Activated CD4-positive, alpha-beta T cell treated with anti-CD3 and anti-CD28 coated beads, Interleukin-2, amount 50 U/mL, for 4 hours (primary cell): ENCODE data around the gene GALNT16.
"Not testable (repeated sequence)": the region's sequence is repeated elsewhere in the genome, so short reads cannot be mapped to it uniquely, and the experiment has no call there.

Experiments used
- DNase-seq, 2 experiments: peaks; one replicate each; pipeline ENCODE4 v3.0.0-alpha.2; 2020

Gene GALNT16

DNA sequence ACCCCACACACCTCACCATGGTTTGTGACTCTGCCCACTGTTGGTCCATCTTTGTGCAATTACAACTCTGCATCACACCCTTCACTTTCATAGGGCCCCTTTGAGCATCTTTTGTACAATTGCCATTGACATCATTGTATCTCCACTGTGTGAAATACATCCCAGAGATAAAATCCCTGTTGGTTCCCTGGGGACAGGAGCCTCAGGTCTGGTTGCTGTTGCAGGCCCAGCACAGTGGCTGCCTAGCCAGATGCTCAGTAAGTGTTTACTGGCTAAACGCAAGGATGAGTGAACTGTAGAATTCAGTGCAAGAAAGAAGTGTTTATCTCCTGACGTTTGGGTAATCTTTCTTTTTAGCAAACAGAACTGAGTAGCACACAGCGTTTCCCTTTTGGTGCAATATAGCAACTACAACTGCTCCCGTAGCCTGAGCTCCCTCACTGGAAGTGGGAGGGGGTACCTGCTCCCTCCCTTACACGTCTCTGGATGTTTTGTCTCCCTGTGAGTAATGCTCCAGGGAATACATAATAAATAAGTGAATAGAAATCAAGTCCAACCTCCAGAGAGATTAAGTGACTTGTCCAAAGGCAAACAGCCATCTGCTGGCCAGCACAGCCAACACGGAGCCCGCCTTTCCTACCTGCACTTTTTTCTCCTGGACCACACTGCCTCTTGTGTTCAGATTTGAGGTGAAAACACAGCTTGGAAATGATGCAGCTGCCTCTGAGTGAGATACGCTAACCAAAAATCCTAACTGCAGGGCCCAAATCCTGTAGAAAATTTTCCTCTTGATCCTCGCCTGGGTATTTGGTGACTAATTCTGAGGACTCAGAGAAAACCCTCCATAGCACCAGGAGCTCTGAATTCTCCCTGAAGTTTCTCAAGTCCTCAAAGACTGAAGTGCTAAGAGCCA, 27.4 kb downstream of the GALNT16 start:
- DNase-seq, result no peak

DNA sequence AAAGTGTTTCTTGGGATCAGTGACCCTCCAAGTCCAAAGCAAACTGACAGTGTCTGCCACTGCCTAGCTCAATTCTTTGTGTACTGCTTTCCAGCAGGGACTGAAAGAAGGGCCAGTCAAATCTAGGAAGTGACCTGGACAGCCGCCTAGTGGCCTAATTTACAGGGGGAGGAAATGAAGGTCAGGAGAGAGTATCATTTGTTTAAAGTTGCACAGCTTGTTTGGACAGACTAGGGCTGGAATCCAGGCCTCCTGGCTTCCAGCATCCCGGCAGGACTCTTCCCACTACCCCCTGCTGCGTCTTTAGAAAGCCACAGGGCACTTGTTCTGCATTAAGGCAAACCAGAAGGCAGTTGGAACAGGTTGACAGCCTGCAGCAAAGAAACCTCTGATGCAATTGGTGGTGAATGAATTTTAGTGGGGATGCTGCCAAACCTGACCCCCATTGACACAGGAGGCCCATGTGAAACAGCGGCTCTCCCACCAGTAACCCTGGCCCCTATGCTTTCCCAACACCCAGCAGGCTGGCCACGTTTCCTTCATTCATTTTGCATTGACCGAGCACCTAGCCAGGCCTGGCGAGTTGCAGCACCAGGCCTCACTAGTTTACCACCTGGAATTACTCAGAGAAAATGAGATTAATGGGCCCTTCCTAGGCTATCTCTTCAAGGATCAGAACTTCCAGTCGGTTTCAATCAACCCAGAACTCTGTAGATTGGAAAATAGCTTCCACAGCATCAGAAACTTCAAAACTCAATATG, 28.2 kb downstream of the GALNT16 start:
- DNase-seq, result no peak

DNA sequence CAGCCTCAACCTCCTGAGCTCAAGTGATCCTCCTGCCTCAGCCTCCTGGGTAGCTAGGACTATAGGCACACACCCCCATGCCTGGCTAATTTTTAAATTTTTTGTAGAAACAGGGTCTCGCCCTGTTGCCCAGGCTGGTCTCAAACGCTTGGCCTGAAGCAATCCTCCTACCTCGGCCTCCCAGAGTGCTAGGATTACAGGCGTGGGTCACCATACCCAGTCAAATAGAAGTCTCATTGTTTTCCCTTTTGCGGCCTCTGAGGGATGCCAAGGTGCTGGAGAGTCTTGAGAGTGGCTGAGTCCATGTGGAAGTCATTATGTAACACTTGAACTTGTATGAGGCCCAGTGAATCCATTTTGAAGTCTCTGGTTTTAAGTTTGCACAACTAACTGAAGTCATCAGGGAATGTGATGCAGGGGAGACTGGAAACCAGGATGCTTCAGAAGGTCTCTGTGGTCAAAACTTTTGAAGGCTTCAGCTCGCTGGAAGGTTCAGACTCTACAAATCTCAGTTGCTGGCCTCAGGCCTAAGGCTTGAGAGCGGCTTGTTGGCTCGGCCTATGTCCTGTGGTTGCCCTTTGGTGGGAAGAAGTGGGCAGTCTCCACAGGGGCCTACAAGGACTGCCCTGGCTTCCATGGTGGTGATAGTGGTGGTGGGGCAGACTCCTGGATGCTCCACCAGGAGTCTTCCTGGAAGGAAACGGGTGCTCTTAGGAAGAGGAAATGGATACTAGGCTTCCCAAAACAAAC, 29.2 kb downstream of the GALNT16 start:
- DNase-seq, result no peak

DNA sequence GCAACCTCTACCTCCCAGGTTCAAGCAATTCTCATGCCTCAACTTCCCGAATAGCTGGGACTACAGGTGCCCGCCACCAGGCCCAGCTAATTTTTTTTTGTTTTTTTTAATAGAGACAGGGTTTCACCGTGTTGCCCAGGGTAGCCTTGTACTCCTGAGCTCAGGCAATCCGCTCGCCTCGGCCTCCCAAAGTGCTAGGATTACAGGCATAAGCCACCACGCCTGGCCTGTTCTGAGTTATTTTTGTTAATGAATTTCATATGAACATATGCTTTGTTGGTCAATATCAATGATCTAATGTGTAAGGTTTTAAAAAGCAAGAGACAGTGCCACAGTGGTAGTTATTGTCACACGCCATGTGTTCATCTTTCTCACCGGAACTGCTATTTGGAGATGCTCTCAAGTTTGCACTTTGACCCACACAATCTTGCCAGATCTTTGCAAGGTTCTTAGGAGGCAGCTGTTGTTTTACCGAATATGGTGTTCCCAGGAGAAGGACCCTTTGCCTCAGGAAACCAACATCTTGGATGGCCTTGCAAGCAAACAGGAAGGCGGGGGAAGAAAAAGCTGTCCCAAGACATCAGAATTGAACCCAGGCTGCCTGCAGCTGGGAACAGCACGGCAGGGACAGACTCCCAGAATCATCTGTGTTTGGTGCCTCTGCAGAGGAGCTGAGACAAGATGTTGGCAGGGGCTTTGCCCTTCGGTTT, 30.0 kb downstream of the GALNT16 start:
- no peak for DNase-seq

DNA sequence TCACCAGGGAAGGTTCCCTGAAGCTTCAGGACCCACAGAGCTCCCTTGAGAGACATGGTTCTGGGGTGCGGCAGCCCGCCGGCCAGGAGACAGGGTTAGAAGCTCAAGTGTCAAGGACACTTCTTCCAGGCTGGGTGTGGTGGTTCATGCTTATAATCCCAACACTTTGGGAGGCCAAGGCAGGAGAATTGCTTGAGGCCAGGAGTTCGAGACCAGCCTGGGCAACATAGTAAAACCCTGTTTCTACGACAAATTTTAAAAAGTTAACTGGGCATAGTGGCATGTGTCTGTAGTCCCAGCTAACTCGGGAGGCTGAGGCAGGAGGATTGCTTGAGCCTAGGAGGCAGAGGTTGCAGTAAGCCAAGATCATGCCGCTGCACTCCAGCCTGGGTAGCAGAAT, 30.9 kb downstream of the GALNT16 start:
- DNase-seq, result not testable (repeated sequence)

DNA sequence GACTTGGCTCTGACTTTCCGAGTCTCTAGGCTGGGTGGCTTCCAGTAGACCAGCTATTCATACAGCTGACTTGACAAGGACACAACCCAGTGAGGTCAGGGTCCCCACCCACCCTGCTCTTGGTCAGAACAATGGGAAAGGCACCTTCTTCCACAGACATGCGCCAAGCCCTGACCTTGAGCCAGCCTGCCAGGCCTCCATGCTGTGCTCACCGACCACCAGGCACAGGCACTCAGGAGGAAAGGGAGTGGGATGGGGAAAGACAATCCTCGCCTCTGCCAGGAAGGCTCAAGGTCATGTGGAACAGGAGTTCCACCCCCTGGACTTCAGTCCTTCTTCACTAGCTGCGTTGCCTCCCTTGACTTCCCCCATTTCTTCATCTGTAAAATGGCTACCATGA, 31.4 kb downstream of the GALNT16 start:
- DNase-seq, result no peak

DNA sequence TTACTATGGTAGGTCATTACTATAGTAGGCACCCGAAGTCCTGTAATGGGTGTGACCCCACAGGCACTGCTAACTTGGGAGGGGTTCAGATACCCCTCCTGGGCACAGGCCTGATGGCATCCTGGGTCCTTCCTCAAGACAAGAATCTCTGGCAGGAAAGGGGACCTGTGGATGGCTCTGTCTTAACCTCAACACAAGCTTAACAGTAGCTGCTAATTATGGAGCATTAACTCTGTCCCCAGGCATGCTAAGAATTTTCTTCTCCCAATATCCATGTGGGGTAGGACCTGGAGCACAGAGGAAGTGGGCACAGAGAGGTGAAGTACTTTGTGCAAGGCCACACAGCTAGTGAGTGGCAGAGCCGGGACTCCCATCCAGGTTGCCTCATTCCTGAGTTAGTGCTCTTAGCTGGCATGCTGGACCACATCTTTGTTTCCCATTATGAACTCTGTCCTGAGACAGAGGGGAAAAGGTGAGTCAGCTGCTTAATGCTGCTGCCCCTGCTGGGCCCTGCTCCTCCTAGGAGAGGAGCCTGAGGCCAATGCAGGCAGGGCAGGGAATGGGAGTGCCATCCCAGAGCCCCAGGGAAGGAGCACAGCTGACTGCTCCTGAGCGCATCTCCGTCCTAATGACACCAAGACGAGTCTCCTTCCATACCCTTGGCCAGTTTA, 32.1 kb downstream of the GALNT16 start:
- DNase-seq, result no peak

DNA sequence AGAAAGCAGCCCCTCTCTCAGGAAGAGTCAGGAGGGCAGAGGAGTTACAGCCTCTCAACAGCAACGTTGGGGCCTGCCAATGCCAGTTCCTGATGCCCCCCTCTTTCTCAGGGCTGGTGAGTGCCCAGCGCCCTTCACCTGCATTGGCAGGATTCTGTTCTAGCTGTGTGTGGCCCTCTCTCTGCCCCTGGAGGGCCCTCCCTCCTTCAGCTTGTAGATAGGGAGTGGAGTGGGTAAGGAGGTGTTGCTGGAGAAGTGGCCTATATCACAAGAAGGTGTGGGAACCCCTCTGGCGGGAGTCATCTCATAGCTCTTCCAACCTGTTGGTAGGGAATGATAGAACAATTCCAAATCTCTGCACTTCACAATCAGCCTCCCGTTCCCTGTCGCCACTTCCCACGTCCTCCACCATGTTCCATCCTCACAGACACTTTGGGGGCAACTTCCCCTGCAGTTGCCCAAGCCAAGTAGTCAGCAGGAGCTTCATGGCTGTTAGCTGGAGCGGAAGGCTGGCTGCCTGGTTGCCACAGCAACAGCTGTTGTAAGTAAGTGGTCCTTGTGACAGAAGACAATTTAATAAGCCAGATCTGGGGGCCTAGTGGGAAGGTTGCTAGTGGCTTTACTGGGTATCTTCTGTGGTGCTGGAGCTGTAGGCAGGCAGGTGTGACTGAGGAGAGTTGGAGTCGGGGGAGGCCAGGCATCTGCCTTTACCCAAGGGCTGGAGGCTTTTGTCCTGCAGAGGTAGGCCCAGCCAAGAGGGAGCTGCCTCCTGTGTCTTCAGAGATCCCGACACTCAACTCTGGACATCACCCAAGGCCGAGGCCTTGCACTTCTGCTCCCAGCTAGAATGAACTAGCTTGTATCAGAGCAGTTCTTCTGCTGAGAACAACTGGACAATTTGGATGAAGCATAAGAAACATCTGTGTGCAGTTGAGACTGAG, 38.4 kb downstream of the GALNT16 start:
- no peak for DNase-seq

DNA sequence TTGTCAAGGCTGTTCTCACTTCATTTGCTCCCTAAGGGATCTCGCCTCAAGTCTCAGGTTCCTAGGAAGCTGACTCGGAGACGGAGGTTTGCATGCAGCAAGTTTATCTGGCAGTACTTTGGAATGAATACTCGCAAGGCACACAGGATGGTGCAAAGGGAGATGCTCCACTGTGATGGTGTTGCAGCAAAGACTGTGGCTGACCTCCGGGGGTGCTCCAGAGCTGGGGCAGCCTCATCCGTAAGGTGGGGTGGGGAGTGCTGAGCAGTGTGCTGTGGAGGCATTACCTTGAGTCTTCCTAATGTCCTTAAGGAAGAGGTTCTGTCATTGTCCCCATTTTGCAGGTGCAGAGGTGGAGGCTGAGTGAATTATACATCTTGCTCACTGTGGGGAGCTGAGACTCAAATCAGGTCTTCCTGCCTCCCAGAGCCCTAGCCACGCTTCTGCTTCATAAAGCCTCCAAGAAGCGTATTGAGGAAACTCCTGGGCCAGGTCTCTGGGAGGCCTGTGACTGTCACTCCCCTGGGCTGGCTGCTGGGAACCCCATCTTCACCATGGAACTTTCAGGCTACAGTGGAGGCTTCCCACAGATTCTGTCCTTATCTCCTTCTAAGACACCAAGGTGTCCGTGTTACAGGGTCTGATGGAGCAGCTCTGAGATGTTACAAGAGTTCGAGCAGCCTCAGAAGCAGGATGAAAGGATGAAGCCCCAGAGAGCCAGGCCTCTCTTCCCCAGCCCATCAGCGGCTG, 39.5 kb downstream of the GALNT16 start:
- no peak for DNase-seq

DNA sequence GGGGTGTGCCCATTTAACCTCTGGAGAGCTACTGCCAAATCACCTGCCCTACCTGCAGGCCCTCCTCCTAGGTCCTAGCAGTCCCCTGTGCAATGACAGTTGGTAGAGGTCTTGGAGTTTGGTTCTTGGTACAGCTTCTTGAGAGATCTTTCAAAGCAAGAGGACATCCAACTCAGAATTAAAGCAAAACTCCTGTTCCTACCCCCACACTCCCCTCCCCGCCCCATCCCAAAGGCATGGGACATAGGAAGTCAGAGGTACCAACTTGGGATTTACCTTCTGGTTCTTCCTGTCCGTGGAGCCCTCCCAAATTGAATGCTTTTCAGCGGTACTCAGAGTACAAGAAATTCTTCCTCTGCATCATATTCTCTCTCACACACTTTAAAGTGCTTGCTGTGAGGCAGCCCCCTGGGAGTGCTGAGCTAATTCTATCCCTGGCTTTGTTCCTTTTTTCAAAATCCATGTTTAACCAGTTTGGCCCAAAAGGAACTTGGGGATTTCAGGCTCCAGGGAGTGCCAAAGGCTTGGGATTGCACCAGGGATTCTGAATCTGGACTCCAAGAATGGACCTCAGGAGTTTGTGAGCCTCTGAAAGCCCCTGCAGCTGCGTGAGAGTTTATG, 40.8 kb downstream of the GALNT16 start:
- no peak for DNase-seq

DNA sequence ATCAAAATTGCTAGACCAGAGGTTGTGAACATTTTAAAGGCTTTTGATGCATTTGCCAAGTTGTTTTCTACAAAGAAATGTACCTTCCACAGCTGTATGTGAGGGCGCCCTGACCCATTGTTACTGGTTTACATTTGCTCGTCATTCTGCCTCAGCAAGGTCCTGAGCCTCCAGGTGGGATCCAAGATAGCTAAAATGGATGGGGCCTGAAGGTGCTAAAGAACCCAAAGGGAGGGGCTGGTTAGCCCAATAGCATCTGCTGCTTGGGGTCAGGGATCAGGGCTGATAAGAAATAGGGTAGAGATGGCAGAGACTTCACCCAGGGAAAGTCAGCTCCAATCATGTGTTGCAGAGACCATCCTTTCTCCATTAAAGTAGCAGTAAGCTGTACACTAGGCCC, 43.1 kb downstream of the GALNT16 start:
- DNase-seq, result no peak

DNA sequence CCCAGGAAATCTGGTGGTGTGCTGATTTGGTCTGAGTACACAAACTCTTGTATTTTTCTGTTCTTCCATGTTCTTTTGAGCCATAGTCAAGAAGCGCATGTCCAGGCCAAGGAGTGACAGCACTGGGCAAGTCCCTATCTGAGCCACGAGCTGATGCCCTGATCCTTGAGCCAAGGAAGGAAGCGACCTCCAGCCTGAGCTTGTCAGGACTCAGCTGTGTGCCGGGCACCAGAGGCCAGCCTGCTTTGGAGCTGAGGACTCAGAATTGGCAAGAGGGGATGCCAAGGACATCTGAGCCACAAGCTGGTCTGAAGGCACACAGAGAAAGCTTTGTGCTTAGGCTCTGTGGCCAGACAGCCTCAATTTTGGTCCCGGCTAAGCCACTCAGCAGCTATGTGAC, 52.6 kb downstream of the GALNT16 start:
- no peak for DNase-seq

DNA sequence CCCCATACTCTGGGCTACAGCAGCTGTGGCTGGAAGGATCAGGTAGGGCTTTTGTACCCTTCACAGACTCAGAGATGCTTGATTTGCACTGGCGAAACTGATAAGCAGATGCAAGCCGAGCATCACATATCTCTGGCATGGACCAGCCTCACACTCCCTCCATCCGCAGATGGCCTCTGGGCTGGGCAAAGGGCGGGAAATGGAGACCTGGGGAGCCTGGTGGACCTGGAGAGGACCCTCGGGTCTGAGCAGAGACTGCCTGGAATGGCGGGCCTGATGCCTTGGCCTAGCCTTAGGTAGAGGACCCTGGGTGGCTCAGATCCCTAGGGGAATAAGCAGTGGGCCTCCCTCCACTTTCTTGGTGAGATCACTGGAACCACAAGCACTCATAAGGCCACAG, 53.2 kb downstream of the GALNT16 start:
- DNase-seq, result no peak

DNA sequence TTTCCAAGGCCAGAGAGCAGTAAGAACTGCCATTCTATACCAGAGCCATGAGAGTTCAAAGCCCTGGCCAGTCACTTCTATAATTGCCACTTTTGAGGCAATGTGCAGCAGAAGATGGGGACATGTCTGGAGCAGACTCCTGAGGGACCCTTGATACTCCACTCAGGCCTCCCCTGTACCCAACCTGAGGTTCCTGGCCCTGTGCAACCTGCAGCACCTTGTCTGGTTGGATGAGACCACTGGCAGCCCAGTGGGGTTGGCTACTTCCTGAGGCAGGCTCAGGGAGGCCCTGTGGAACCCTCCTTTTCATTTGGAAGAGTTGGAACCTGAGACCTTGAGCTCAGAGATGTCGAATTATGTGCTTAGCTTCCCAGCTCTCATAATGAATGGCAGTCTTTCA, 54.4 kb downstream of the GALNT16 start:
- no peak for DNase-seq

DNA sequence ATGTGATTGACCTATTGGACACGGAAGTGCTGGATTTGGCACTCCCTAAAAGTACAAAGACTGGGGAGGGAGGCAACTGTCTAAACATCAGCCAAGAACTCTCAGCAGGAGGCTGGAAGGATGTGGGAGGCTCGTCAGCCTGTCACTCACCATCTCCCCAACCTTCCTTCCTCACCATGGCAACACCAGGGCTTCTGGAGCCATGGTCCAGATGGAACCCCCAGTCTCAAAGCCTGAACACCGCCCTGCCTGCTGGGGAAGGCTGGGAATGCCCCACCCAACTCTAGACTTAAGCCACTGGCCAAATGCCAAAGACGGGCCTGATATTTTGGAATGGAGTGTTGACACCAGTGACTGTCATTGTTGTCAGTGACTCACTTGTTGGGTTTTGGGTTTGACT, 55.3 kb downstream of the GALNT16 start:
- no peak for DNase-seq

DNA sequence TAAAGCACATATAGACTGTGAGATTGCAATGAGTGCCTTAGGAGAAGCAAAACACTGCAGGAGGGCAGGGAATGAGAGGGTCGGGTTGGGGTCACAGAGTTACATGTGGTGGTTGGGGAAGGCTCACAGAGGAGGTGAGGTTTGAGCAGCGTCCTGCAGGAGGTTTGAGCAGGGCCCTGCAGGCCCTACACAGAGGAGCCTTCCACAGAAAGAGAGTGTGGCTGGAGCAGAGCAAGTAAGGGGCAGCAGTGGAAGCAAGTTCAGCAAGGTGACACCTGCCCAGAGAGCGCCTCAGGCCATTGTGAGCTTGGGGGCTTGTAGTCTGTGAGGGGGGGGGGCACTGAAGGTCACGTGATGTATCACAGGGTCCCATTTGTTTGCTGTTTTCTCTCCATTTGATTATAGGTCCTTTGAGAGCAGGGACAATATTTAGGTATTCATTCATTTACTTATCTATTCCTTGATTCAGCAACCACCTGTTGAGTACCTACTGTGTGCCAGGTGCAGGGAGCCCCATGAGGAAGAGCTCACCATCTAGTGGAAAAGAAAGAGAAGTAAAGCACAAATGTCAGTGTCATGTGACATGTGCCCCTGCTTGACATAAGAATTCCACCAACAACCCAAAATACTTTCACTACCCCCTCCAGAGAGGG, 56.6 kb downstream of the GALNT16 start:
- no peak for DNase-seq

DNA sequence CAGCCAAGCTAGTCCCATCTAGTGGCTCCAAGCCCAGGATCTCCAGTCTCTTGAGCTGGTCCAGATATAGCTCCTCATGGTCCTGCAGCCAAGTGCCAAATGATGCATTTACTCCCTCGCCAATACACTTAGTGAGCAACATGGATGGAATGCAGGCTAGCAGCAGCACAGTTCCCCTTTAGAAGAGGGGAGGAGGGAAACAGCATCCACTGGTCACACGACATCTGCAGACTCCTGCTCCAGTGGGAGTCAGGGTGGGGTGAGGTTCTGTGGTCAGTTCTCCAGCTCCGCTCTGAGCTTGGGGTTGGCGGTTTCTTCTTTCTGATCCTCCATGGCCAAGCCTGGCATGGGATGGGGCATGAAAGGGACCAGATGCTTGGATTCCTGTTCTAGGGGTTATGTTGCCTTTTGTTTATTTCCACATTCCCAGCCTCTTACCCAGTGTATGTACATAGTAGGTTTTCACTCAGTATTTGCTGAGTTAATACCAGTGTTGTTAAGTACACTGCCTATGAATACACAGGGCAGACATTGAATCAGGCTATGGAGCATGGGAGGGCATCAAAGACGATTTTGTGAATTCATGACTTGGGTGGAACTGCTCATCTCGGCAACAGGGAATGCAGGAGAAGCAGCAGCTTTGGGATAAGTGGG, 57.3 kb downstream of the GALNT16 start:
- DNase-seq, result no peak

DNA sequence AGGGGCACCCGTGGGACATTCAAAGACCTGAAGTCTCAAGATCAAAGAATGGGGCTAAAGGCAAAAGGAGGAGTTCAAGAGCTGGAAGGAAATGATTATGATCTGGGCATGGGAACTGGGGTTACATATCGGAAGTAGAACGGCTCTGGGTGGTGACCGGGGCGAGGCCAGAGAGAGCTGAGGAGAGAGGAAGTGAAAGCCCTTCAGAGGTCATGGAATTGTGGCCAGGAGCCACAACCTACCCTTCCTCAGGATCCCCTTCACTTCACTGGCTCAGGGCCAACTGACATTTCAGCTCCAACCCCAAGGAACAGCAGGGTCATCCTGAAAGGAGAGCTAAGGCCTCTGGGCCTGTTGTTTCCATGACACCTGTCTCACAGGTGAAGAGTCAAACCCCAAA, 57.8 kb downstream of the GALNT16 start:
- no peak for DNase-seq

DNA sequence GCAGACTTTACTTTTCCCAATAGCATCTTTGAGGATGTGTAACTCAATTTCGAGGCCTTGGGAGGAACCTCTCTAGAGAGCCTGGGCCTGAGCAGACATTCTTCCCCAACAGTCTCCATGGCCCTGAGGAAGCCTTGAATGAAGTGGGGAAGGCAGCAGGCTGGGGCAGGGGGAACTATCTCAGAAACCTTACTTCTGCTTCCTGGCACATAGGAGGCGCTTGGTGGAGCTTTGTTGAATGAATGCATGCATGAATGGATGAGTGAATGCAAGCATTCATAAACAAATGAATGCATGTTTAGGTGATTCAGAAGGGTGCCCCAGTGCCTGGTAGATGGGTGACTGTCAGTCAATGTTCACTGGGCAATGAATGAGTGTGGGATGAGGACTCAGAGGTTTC, 58.3 kb downstream of the GALNT16 start:
- DNase-seq, result no peak
